SU-DHL-6 (cell line): Measurements from ENCODE around the gene TMEM178B.

Source experiments
- H2AFZ ChIP-seq: fragments of 200-600 bp; sonication (generic); 2 replicates; pipeline ENCODE4 v1.6.1; 2014; ENCODE audit warnings: low read depth, mild to moderate bottlenecking, moderate library complexity, mixed read lengths, antibody characterized with exemption, low read length; ENCODE audit not compliant: severe bottlenecking
- H3F3A ChIP-seq: fragments of 200-600 bp; shearing (Covaris generic); 2 replicates; pipeline ENCODE4 v1.6.0; 2016; ENCODE audit warnings: antibody characterized with exemption, mild to moderate bottlenecking; ENCODE audit not compliant: insufficient read depth
- H3K27ac ChIP-seq: fragments of 200-600 bp; sonication (generic); 2 replicates; pipeline ENCODE4 v1.5.1; 2016; ENCODE audit warnings: low read depth, mild to moderate bottlenecking, low read length, moderate library complexity, mixed read lengths
- H3K27me3 ChIP-seq: fragments of 200-600 bp; sonication (generic), shearing (Covaris generic); 2 replicates; pipeline ENCODE4 v1.6.0; 2014; ENCODE audit warnings: mild to moderate bottlenecking, low read length
- H3K36me3 ChIP-seq: fragments of 200-600 bp; sonication (generic); 2 replicates; pipeline ENCODE4 v1.6.1; 2014; ENCODE audit warnings: mild to moderate bottlenecking, low read length, mixed read lengths
- H3K4me2 ChIP-seq: fragments of 300-600, 200-600 bp; shearing (Covaris generic), sonication (generic); 2 replicates; pipeline ENCODE4 v1.6.0; 2014; ENCODE audit warnings: low read length, low read depth, mild to moderate bottlenecking; ENCODE audit not compliant: poor library complexity, severe bottlenecking
- H3K4me3 ChIP-seq: fragments of 200-600 bp; sonication (generic); 2 replicates; pipeline ENCODE4 v1.5.1; 2014; ENCODE audit warnings: antibody characterized with exemption, low read length, mild to moderate bottlenecking, mixed read lengths; ENCODE audit not compliant: insufficient read depth, poor library complexity, severe bottlenecking
- H3K79me2 ChIP-seq: fragments of 200-600 bp; sonication (generic); 2 replicates; pipeline ENCODE4 v1.6.1; 2014; ENCODE audit warnings: mild to moderate bottlenecking, low read length, moderate library complexity; ENCODE audit not compliant: insufficient read depth
- H3K9ac ChIP-seq: fragments of 200-600 bp; sonication (generic); 2 replicates; pipeline ENCODE4 v1.7.0; 2014; ENCODE audit warnings: mild to moderate bottlenecking, low read length
- H3K9me2 ChIP-seq: fragments of 200-600 bp; sonication (generic); replicated peaks from 2 replicates; pipeline ENCODE4 v1.6.1; 2014; ENCODE audit warnings: low read length; ENCODE audit not compliant: insufficient read depth
- H3K9me3 ChIP-seq: fragments of 200-600 bp; sonication (generic); 2 replicates; pipeline ENCODE4 v1.6.1; 2014; ENCODE audit warnings: low read length, mixed read lengths; ENCODE audit not compliant: insufficient read depth
- H4K20me1 ChIP-seq: fragments of 200-600 bp; sonication (generic); 2 replicates; pipeline ENCODE4 v1.6.1; 2014; ENCODE audit warnings: low read depth, mild to moderate bottlenecking, antibody characterized with exemption, low read length, moderate library complexity, mixed read lengths
- EZH2phosphoT487 ChIP-seq: fragments of 200-600 bp; sonication (generic), shearing (Covaris generic); conservative IDR thresholded peaks from 2 replicates; pipeline ENCODE4 v1.6.1; 2018; ENCODE audit warnings: mild to moderate bottlenecking, antibody characterized with exemption, low read length, moderate library complexity, mixed read lengths
- TF ChIP-seq, protein P1 (sequence below): fragments of 200-600 bp; sonication (generic); IDR thresholded peaks from one replicate; pipeline ENCODE4 v1.5.1; 2017; ENCODE audit warnings: antibody characterized with exemption, mild to moderate bottlenecking, low read length, moderate library complexity; ENCODE audit not compliant: insufficient read depth, poor library complexity, severe bottlenecking

TMEM178B gene

GRCh38 chr7:141262101-141263090 lies 188.5 kb downstream of the TMEM178B start:
- no peak overlapping the region for H3K27ac ChIP-seq
- no peak overlapping the region for H3K4me2 ChIP-seq
- no peak overlapping the region for H3K4me3 ChIP-seq
- H3K27me3 ChIP-seq = no peaks in the 10 kb centered on the region
- H3K36me3 ChIP-seq = no peaks in the 10 kb centered on the region
- H3F3A ChIP-seq = no peaks in the 10 kb centered on the region
- H4K20me1 ChIP-seq = no peaks in the 10 kb centered on the region
- H3K79me2 ChIP-seq = no peaks in the 10 kb centered on the region
- no peak overlapping the region for H3K9ac ChIP-seq
- TF ChIP-seq EZH2phosphoT487 = no peak
- TF ChIP-seq, protein P1, sequence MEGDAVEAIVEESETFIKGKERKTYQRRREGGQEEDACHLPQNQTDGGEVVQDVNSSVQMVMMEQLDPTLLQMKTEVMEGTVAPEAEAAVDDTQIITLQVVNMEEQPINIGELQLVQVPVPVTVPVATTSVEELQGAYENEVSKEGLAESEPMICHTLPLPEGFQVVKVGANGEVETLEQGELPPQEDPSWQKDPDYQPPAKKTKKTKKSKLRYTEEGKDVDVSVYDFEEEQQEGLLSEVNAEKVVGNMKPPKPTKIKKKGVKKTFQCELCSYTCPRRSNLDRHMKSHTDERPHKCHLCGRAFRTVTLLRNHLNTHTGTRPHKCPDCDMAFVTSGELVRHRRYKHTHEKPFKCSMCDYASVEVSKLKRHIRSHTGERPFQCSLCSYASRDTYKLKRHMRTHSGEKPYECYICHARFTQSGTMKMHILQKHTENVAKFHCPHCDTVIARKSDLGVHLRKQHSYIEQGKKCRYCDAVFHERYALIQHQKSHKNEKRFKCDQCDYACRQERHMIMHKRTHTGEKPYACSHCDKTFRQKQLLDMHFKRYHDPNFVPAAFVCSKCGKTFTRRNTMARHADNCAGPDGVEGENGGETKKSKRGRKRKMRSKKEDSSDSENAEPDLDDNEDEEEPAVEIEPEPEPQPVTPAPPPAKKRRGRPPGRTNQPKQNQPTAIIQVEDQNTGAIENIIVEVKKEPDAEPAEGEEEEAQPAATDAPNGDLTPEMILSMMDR = no peak
- no peak overlapping the region for H2AFZ ChIP-seq
- 0 out of 2 replicates have a peak, but pooled peaks cover 3% of the 10 kb centered on the region for H3K9me2 ChIP-seq
- H3K9me3 ChIP-seq = no peaks in the 10 kb centered on the region

DNA sequence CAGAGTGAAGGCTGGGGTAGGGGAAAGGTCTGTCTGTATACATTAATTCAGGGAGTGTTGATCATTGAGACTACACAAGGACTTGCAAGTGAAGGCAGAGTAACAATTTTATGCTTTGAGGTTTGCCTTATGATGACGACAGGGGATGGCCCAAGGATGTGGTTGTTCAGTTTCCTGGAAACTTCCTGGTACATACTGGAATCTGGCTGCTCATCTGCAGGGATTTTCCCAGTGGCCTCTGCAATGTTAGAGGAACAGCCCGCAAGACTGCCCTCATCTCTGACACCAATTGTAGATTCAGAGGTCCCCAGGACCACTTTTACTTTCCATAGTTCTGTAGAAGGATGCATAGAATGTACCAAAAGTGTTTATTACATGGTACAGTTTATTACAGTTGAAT lies 189.6 kb downstream of the TMEM178B start:
- H2AFZ ChIP-seq = no peak overlapping the region
- H3F3A ChIP-seq = no peaks in the 10 kb centered on the region
- H3K4me3 ChIP-seq = no peak overlapping the region
- H3K9ac ChIP-seq = no peak overlapping the region
- no peak overlapping the region for H3K27ac ChIP-seq
- no peaks in the 10 kb centered on the region for H3K79me2 ChIP-seq
- TF ChIP-seq, protein P1 = no peak
- TF ChIP-seq EZH2phosphoT487 = no peak
- H3K9me2 ChIP-seq = 0 out of 2 replicates have a peak, but pooled peaks cover 3% of the 10 kb centered on the region
- H3K4me2 ChIP-seq = no peak overlapping the region
- H3K36me3 ChIP-seq = no peaks in the 10 kb centered on the region
- no peaks in the 10 kb centered on the region for H3K27me3 ChIP-seq
- no peaks in the 10 kb centered on the region for H4K20me1 ChIP-seq
- no peaks in the 10 kb centered on the region for H3K9me3 ChIP-seq

GRCh38 chr7:141263983-141264382 lies 190.1 kb downstream of the TMEM178B start:
- no peaks in the 10 kb centered on the region for H3K9me3 ChIP-seq
- 0 out of 2 replicates have a peak, but pooled peaks cover 3% of the 10 kb centered on the region for H3K9me2 ChIP-seq
- H4K20me1 ChIP-seq = no peaks in the 10 kb centered on the region
- H2AFZ ChIP-seq = no peak overlapping the region
- H3K27me3 ChIP-seq = no peaks in the 10 kb centered on the region
- H3F3A ChIP-seq = no peaks in the 10 kb centered on the region
- H3K36me3 ChIP-seq = no peaks in the 10 kb centered on the region
- no peak overlapping the region for H3K4me3 ChIP-seq
- no peak overlapping the region for H3K27ac ChIP-seq
- TF ChIP-seq, protein P1 = no peak
- TF ChIP-seq EZH2phosphoT487 = no peak
- no peaks in the 10 kb centered on the region for H3K79me2 ChIP-seq
- no peak overlapping the region for H3K4me2 ChIP-seq
- H3K9ac ChIP-seq = no peak overlapping the region
